MCF 10A (cell line): ENCODE results near the gene MED19. TPM values are rescaled to one million over a fixed set of nuclear protein-coding genes. Genes with fewer than 3 reads are reported as not detected.

Source experiments
- BruUV-seq: library from RNA; stranded (reverse); fragments of 400-500 nt; replicated peaks from 2 replicates; lab custom pipeline; 2021; lab: Mats Ljungman, UMichigan
- CTCF ChIA-PET: fragments of 300-600 bp; sonication (Branson Sonifier 250); formaldehyde crosslinking; extraction: SDS; loops from one replicate; lab custom pipeline; 2021; ENCODE audit warnings: antibody characterized with exemption, inconsistent platforms; lab: Yijun Ruan, JAX
- POLR2A ChIA-PET: fragments of 300-600, 350-650 bp; sonication (Branson Sonifier 250); formaldehyde crosslinking; extraction: SDS; loops from one replicate; lab custom pipeline; 2020; ENCODE audit warnings: antibody characterized with exemption, inconsistent platforms; lab: Yijun Ruan, JAX
- DNase-seq: peaks from one replicate; pipeline ENCODE4 v3.0.0-alpha.2; 2018; ENCODE audit not compliant: unreplicated experiment
- H3K27ac Mint-ChIP-seq: one replicate; pipeline ENCODE4 v1.8.0; 2022; ENCODE audit warnings: mild to moderate bottlenecking, low read depth, mixed read lengths; ENCODE audit not compliant: unreplicated experiment
- H3K27me3 Mint-ChIP-seq: one replicate; pipeline ENCODE4 v1.8.0; 2022; ENCODE audit warnings: mixed read lengths; ENCODE audit not compliant: insufficient read depth, unreplicated experiment
- H3K36me3 Mint-ChIP-seq: one replicate; pipeline ENCODE4 v1.8.0; 2022; ENCODE audit warnings: mild to moderate bottlenecking, moderate library complexity, mixed read lengths; ENCODE audit not compliant: insufficient read depth, unreplicated experiment
- H3K4me1 Mint-ChIP-seq: one replicate; pipeline ENCODE4 v1.8.0; 2022; ENCODE audit warnings: mixed read lengths; ENCODE audit not compliant: insufficient read depth, unreplicated experiment
- H3K4me3 Mint-ChIP-seq: one replicate; pipeline ENCODE4 v1.8.0; 2022; ENCODE audit warnings: mild to moderate bottlenecking, moderate library complexity, mixed read lengths; ENCODE audit not compliant: unreplicated experiment
- H3K9me3 Mint-ChIP-seq: one replicate; pipeline ENCODE4 v1.8.0; 2022; ENCODE audit warnings: mixed read lengths; ENCODE audit not compliant: unreplicated experiment
- CTCF ChIP-seq: fragments of 200-600 bp; IDR thresholded peaks from one replicate; pipeline ENCODE4 v1.8.0; 2022; ENCODE audit warnings: antibody characterized with exemption, mild to moderate bottlenecking; ENCODE audit not compliant: unreplicated experiment
- intact Hi-C: fragments of 100-400 bp; cut with micrococcal nuclease; formaldehyde crosslinking; loops from 2 replicates; pipeline ENCODE4 v1.14.1; 2022
- total RNA-seq: library from RNA; stranded (reverse); gene quantifications from 2 replicates; pipeline ENCODE4 v1.2.3, GENCODE V29; 2022

The MED19 gene
- total RNA-seq, 1 experiment from 2014 or later, result 32.3 TPM

- no peak for TF ChIP-seq CTCF
- ChIA-PET POLR2A (interaction anchor here (0.9 to 1.2 kb wide), 2 partner anchors 24 to 30 kb away, joined by 3 to 4 read pairs; no protein-coding TSS in a partner anchor), CTCF (interaction anchor here (1.1 kb wide), 1 partner anchor 13 kb away, joined by 3 read pairs; no protein-coding TSS in a partner anchor)
- Mint-ChIP-seq H3K36me3 (peaks cover 57% of the 10 kb centered on the region), H3K27ac (no peak overlapping the region), H3K9me3 (no peaks in the 10 kb centered on the region), H3K4me3 (no peak overlapping the region), H3K27me3 (no peaks in the 10 kb centered on the region), H3K4me1 (peaks cover 6% of the 10 kb centered on the region)
- no TSS peak for BruUV-seq
- intact Hi-C loops, result no loop called here
- DNase-seq, result no peak
Observed at GRCh38 chr11:57704932-57705331, 7.1 kb downstream of the MED19 start.

- H3K27me3 Mint-ChIP-seq, result no peaks in the 10 kb centered on the region
- intact Hi-C loops, result no loop called here
- H3K36me3 Mint-ChIP-seq, result peaks cover 73% of the 10 kb centered on the region
- BruUV-seq, result no TSS peak
- no peak for TF ChIP-seq CTCF
- H3K27ac Mint-ChIP-seq, result no peak overlapping the region
- no peak for DNase-seq
- no peaks in the 10 kb centered on the region for H3K9me3 Mint-ChIP-seq
- CTCF ChIA-PET, result no interaction called here
- H3K4me3 Mint-ChIP-seq, result no peak overlapping the region
- POLR2A ChIA-PET, result interaction anchor here (0.7 to 1.9 kb wide), 5 partner anchors 8 to 89 kb away, joined by 3 to 16 read pairs (median 4); partner anchors contain the start of genes CTNND1, MED19 and TMX2
- peaks cover 3% of the 10 kb centered on the region for H3K4me1 Mint-ChIP-seq
Observed at GRCh38 chr11:57703341-57703740, 8.7 kb downstream of the MED19 start.

GRCh38 chr11:57700425-57700824 lies 11.6 kb downstream of the MED19 start:
- Mint-ChIP-seq H3K27ac (no peak overlapping the region), H3K9me3 (no peaks in the 10 kb centered on the region), H3K36me3 (peaks cover 96% of the 10 kb centered on the region), H3K4me1 (no peaks in the 10 kb centered on the region), H3K27me3 (no peaks in the 10 kb centered on the region), H3K4me3 (no peak overlapping the region)
- CTCF ChIA-PET, result no interaction called here
- DNase-seq, result no peak
- BruUV-seq, result no TSS peak
- TF ChIP-seq CTCF, result no peak
- intact Hi-C loops, result no loop called here
- POLR2A ChIA-PET, result no interaction called here

- Mint-ChIP-seq H3K27ac (no peak overlapping the region), H3K27me3 (no peaks in the 10 kb centered on the region), H3K4me1 (no peaks in the 10 kb centered on the region), H3K9me3 (no peaks in the 10 kb centered on the region), H3K36me3 (peaks cover 96% of the 10 kb centered on the region), H3K4me3 (no peak overlapping the region)
- DNase-seq, result no peak
- BruUV-seq, result no TSS peak
- TF ChIP-seq CTCF, result no peak
- POLR2A ChIA-PET, result interaction anchor here (1.1 to 2.5 kb wide), 2 partner anchors 12 to 15 kb away, joined by 3 to 11 read pairs; partner anchors contain the start of genes MED19 and TMX2
- CTCF ChIA-PET, result interaction anchor here (0.7 to 0.9 kb wide), 2 partner anchors 10 to 16 kb away, joined by 3 to 4 read pairs; no protein-coding TSS in a partner anchor
- intact Hi-C loops, result no loop called here
Observed at GRCh38 chr11:57699813-57700212, 12.2 kb downstream of the MED19 start.
